HG02852 (cell line): Measurements from ENCODE around the gene MVK.

Experiments used
- ATAC-seq: cut with Tn5 transposase; IDR thresholded peaks from one replicate; pipeline ENCODE4 v1.9.1; 2021; ENCODE audit warnings: mild to moderate bottlenecking, moderate library complexity; ENCODE audit not compliant: unreplicated experiment

Gene MVK

GRCh38 chr12:109544955-109545531, 28.6 kb upstream of the MVK start:
- ATAC-seq, result no peak

DNA sequence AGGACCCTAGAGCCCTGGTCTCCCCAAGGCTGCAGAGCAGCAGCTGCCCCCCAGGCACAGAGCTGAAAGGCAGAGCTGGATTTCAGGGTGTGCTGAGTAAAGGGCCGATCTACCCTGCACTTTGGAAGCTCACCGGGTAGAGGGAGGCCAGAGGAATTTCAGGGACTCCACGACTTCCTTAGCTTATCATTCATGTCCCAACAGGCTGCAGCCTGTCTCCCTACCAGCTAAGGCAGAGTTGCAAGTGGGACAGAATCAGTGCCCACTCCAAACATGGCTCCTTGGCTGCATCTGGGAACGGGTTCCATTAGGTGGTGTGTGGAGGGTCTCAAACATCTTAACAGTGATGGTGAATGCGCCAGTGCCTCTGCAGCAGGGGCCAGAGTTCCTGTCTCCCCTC, 27.8 kb upstream of the MVK start:
- no peak for ATAC-seq

- no peak for ATAC-seq
Observed at GRCh38 chr12:109547286-109547685, 26.3 kb upstream of the MVK start.

DNA sequence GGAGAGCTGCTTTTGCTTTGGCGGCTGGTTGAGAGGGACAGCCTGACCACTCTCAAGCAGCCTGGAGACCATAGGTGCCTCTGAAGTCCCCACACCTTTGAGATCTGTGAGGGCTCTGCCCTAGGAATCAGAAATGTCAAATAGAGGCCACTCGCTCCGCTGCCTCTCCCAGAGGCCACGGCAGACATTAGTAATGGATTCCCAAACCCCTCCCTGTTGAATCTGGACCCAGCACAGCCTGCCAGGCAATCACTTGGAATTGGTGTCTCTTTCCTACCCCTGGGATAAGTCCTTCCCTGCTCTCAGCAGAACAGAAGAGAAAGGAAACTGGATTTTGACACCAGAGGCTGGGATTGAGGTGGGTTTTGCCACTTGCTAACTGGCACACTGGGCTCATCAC, 25.3 kb upstream of the MVK start:
- ATAC-seq, result no peak

- no peak for ATAC-seq
Observed at GRCh38 chr12:109549613-109550270, 23.9 kb upstream of the MVK start.

DNA sequence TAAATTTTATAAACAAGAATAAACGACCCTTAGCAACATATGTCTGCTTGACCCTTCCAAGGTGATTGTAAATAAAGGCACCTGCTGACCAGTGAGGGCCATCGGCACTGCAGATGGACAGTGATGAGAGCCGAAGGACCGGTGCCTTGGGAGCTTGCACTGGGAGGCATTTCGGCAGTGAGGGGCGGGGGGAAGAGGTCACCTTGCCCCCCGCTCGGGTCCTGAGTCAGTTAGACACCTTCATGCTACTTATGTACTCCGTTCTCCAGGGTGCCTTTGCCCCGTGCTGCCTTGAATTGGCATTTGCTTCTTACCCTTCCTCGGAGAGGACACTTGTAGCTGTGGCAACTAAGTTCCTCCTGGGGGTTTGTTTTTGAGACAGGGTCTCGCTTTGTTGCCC, 23.3 kb upstream of the MVK start:
- no peak for ATAC-seq

DNA sequence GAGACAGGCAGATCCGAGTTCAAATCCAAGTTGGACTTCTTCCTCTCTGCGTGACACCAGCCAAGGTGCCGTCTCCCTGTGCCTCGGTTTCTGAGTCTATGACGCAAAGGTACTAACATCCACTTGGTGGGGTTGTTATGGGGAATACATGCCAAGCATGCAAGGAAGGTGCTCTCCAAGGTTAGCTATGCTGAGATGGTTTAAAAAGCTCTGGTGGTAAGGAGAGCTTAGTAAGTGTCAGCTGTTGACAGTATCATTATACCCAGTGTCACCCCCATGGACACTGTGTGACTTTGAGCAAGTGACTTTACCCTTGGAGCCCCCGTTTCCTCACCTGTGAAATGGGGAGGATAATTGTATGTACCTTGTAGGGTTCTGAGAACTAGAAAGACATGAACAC, 22.5 kb upstream of the MVK start:
- no peak for ATAC-seq

DNA sequence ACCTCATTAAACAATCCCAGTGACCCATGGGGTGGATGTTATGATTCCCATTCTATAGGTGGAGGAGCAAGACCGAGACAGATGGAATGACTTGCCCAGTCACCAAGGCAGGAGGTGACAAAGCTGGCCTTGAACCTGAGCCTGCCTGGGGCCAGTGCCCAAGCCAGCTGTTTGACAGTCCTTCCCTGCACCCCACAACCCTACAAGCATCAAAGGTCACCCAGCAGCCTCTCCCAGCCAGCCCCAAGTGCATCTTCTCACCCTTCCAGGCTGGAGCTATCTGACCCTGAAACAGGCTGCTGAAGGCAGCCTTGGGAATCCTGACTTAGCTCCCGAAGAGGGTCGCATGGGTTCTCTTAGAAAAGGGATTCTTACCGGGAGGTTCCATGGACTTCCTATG, 20.6 kb upstream of the MVK start:
- ATAC-seq, result no peak

GRCh38 chr12:109553483-109553882, 20.1 kb upstream of the MVK start:
- no peak for ATAC-seq

DNA sequence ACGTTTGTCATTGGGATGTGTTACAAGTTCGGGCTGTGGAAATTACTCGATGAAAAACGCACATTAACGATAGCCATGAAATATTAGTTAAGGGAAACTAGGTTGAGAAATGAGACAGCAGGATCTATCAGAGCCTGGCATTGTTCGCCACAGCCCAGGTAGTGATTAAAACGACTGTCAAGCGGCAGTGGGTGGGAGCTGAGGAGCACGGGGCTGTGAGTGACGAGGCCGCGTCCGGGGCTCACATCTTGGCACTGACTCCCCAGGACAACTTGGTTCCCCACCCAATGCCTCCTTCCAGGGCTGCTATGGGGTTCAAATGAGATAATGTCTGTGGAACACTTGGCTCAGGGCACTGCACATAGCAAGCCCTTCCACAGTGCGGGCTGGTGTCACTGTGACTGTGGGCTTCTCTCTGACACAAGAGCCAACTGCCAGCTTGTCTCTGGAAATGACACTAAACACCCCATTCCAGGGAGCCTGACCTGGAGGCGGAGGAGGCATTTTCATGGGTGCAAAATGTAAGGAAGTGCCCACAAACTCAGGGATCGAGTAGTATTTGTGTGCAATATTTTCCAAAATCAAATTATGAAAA, 19.6 kb upstream of the MVK start:
- ATAC-seq, result no peak

GRCh38 chr12:109554761-109555160, 18.8 kb upstream of the MVK start:
- no peak for ATAC-seq

DNA sequence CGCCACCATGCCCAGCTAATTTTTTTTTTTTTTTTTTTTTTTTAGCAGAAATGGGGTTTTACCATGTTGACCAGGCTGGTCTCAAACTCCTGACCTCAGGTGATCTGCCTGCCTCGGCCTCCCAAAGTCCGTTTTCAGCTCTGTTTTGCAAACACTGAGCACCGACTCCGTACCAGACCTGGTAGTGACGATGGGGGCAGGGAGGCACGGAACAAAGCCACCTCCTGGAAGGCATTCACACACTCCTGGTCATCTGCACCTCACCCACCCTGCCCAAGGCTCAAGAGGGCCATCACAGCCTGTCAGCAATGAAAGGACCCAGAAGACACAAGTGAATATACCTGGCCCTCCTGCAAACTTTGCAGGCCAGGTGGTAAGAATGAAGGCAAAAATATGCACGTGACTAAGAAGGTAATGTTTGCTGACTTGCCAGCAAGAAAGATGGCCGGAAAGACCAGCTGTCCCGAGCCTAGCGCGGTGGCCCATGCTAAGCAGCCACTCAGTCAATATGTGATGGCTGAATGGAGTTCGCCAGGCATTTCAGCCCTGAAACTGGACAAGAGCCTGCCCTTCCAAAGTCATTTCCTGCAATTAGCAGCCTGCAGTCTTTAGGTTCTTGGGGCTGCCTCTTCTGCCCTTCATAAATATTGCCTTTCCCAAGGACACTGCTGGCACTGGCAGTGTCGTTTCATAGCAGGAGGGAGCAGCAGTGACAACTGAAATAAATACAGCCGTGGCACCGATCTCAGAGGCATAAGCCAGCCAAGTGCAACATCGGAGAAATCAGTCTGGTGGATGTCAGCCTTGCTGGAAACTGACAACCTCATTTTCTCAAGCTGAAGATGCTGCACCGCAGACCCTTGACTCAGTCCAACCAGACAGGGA, 17.9 kb upstream of the MVK start:
- ATAC-seq, result no peak

DNA sequence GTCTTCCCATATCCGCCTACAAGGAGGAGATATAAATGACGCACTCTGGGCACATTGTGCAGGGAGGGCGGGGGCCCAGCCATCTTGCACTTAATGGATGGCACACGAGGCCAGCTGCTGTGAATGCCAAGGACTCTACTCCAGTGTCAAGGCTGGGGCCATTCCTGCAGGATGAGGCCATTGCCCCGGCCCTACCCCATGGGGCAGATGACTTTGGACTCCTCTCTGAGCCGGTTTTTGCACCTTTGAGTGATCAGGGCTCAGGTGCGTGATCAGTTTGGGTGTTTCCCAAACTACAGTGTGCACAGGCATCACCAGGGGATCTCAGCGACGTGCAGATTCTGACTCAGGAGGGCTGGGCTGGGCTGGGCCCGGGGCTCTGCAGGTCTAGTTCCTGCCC, 16.4 kb upstream of the MVK start:
- no peak for ATAC-seq

DNA sequence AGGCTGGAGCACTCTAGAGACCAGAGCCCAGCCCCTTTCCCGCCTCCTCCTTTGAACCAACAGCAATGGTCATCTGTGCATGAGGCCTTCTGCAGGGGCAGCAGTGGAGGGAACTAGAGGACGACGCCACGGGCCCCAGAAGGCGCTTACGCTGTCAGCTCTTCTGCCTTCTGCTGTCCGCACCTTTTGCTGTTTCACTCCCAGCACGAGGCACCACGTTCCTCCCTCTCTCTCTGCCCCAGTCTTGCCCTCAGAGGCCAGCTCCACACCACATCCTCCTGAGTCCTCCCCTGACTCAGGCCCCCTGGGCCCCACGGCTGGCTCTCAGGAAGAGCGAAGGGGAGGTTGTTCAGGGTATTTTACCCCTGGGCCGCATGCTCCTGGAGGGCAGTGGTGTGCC, 15.8 kb upstream of the MVK start:
- no peak for ATAC-seq

GRCh38 chr12:109558374-109559199, 15.0 kb upstream of the MVK start:
- ATAC-seq, result no peak

- no peak for ATAC-seq
Observed at GRCh38 chr12:109559200-109559505, 14.4 kb upstream of the MVK start.

DNA sequence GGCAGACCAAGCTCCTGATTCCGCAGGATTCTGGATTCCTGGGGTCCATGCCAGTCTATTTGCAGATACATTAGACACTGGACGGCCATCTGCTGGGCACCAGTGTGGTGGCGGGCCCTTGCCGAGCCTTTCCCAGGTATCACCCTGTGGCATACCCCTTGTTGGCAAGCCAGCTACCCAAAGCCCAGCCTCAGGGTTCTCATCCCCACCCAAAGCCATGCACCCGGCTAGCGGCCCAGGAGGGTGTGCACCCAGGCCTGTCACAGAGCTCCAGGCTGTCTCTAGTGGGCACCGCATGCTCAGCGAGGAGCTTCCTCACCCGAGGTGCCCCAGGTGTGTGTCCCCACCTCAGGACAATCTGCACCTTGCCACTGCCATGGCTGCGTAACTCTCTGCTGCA, 14.0 kb upstream of the MVK start:
- no peak for ATAC-seq

DNA sequence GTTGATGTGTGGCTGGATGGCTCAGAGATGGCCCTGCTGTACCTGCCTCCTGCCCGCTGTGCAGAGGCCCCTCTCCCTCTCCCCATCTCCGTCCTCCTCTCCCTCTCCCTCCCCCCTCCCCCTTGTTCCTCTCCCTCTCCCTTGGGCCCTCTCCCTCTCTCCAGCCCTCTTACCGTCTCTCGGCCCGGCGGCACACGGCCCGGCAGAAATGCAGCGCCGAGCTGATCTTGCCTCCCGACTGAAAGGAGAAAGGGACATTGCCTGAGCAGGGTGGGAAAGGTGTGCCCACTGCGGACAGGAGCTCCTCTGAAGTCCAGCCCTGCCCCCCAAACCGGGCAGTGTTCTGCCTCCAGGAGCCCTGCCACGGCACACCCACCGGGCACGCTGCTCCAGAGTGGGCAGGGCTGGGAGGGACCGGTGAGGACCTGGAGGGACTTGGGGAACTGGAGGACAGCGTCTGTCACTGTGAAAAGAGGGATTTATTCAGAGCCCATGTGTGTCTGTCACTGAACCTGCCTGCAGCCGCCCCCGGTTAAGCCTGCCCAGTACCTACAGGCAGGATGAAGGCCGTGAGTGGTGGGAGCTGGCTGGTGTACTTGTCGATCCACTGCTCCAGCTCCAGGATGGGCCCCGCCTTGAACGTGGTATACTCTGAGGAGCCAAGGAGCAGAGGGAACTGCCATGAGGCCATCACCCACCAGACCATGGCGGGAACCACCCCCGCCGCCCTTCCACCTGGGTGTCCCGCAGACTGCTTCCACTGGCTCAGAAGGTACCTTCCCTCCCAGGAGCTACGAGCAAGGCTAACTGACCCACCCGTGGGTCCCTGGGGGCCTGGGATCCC, 12.5 kb upstream of the MVK start:
- ATAC-seq, result no peak

DNA sequence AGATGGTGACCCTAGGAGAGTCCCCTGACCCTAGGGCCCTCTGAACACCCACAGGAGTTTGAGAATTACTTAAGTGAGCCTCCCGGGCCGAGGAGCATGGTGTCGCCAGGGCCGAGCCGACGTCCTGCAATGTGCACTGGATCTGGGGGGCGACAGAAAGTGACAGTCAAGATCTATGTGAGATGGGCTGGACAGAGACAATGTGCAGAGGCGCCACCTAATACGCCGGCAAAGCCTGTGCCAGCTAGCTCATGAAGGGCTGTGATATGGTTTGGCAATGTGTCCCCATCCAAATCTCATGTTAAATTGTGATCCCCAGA, 11.9 kb upstream of the MVK start:
- ATAC-seq, result no peak

- no peak for ATAC-seq
Observed at GRCh38 chr12:109562871-109563270, 10.7 kb upstream of the MVK start.
